Choroid plexus epithelial cell (primary cell): Measurements from ENCODE around the gene ATXN7L3.
"Not testable (repeated sequence)": the region's sequence is repeated elsewhere in the genome, so short reads cannot be mapped to it uniquely, and the experiment has no call there.

ENCODE experiments used
- DNase-seq: peaks from one replicate; pipeline ENCODE4 v3.0.0-alpha.2; 2010; ENCODE audit warnings: low read depth
- H3K4me3 ChIP-seq: 2 replicates; pipeline ENCODE4 v1.5.1; 2011; ENCODE audit warnings: low read depth, mild to moderate bottlenecking, control low read depth, low read length, moderate library complexity
- CTCF ChIP-seq: conservative IDR thresholded peaks from 2 replicates; pipeline ENCODE4 v1.5.1; 2011; ENCODE audit warnings: low read depth, mild to moderate bottlenecking, control low read depth, inconsistent platforms, low read length, moderate library complexity

Gene ATXN7L3

GRCh38 chr17:44152875-44153274 is 46.8 kb downstream of the ATXN7L3 start:
- H3K4me3 ChIP-seq = no peak overlapping the region
- DNase-seq = no peak
- no peak for TF ChIP-seq CTCF

- no peak for DNase-seq
- TF ChIP-seq CTCF = no peak
- H3K4me3 ChIP-seq = no peak overlapping the region
Observed at GRCh38 chr17:44149750-44150329, 49.8 kb downstream of the ATXN7L3 start.

- not testable (repeated sequence) for H3K4me3 ChIP-seq, DNase-seq
Observed at GRCh38 chr17:44149066-44149465, 50.6 kb downstream of the ATXN7L3 start.

- no peak for DNase-seq
- TF ChIP-seq CTCF = no peak
- no peak overlapping the region for H3K4me3 ChIP-seq
Observed at GRCh38 chr17:44147812-44148211, 51.9 kb downstream of the ATXN7L3 start.

- no peak for TF ChIP-seq CTCF
- H3K4me3 ChIP-seq = no peak overlapping the region
- no peak for DNase-seq
Observed at GRCh38 chr17:44146375-44147346, 53.0 kb downstream of the ATXN7L3 start.

- TF ChIP-seq CTCF = no peak
Observed at GRCh38 chr17:44144966-44145739, 54.5 kb downstream of the ATXN7L3 start.

GRCh38 chr17:44143921-44144320 is 55.8 kb downstream of the ATXN7L3 start:
- DNase-seq, H3K4me3 ChIP-seq: not testable (repeated sequence)

More at GRCh38 chr17:44144966-44145739, 54.5 kb downstream of the ATXN7L3 start:
- H3K4me3 ChIP-seq = no peak overlapping the region
- DNase-seq = peak; percentile 85
